MM.1S (cell line): ENCODE measurements around the gene CD164L2.

Experiments
- DNase-seq: peaks from one replicate; pipeline ENCODE4 v3.0.0-alpha.2; 2015
- H2AFZ ChIP-seq: fragments of 300-600 bp; sonication (generic); 2 replicates; pipeline ENCODE4 v1.6.0; 2016; ENCODE audit warnings: antibody characterized with exemption, low read length
- H3F3A ChIP-seq: fragments of 300-600 bp; sonication (generic); 2 replicates; pipeline ENCODE4 v1.6.1; 2016; ENCODE audit warnings: mild to moderate bottlenecking, antibody characterized with exemption, low read length, moderate library complexity, mixed read lengths; ENCODE audit not compliant: insufficient read depth
- H3K27ac ChIP-seq: fragments of 300-600 bp; sonication (generic); 2 replicates; pipeline ENCODE4 v1.5.1; 2016; ENCODE audit warnings: mild to moderate bottlenecking, low read length
- H3K27me3 ChIP-seq: fragments of 300-600 bp; sonication (generic); replicated peaks from 2 replicates; pipeline ENCODE4 v1.6.0; 2016; ENCODE audit warnings: low read length; ENCODE audit not compliant: insufficient read depth
- H3K36me3 ChIP-seq: fragments of 300-600 bp; sonication (generic); replicated peaks from 2 replicates; pipeline ENCODE4 v1.6.1; 2016; ENCODE audit warnings: mild to moderate bottlenecking, low read length, mixed read lengths; ENCODE audit not compliant: insufficient read depth
- H3K4me1 ChIP-seq: fragments of 300-600 bp; sonication (generic); 2 replicates; pipeline ENCODE4 v1.6.1; 2016; ENCODE audit warnings: low read length, mixed read lengths
- H3K4me2 ChIP-seq: fragments of 300-600 bp; sonication (generic); 2 replicates; pipeline ENCODE4 v1.6.0; 2016; ENCODE audit warnings: low read depth, low read length
- H3K4me3 ChIP-seq: fragments of 300-600 bp; sonication (generic); 2 replicates; pipeline ENCODE4 v1.5.1; 2016; ENCODE audit warnings: low read length, mixed read lengths
- H3K79me2 ChIP-seq: fragments of 300-600 bp; sonication (generic); 2 replicates; pipeline ENCODE4 v1.6.1; 2016; ENCODE audit warnings: mixed run types, low read length, mixed read lengths
- H3K9ac ChIP-seq: fragments of 300-600 bp; sonication (generic); 2 replicates; pipeline ENCODE4 v1.6.1; 2016; ENCODE audit warnings: low read length, mixed read lengths
- H3K9me2 ChIP-seq: fragments of 300-600 bp; sonication (generic); replicated peaks from 2 replicates; pipeline ENCODE4 v1.6.1; 2016; ENCODE audit warnings: mild to moderate bottlenecking, low read length, mixed read lengths; ENCODE audit not compliant: insufficient read depth
- H3K9me3 ChIP-seq: fragments of 300-600 bp; sonication (generic); replicated peaks from 2 replicates; pipeline ENCODE4 v1.6.1; 2016; ENCODE audit warnings: mild to moderate bottlenecking, low read length, mixed read lengths; ENCODE audit not compliant: insufficient read depth
- H4K20me1 ChIP-seq: fragments of 300-600 bp; sonication (generic); 2 replicates; pipeline ENCODE4 v1.6.1; 2016; ENCODE audit warnings: mild to moderate bottlenecking, low read length, moderate library complexity, mixed read lengths; ENCODE audit not compliant: insufficient read depth
- EZH2 ChIP-seq: fragments of 300-600 bp; sonication (generic); optimal IDR thresholded peaks from 2 replicates; pipeline ENCODE3; 2017; ENCODE audit warnings: low read depth, mild to moderate bottlenecking, antibody characterized with exemption, low read length, mixed read lengths
- EZH2phosphoT487 ChIP-seq: fragments of 300-600 bp; sonication (generic); IDR thresholded peaks from 2 replicates; pipeline ENCODE4 v1.6.1; 2018; ENCODE audit warnings: antibody characterized with exemption, low read length
- TF ChIP-seq, protein P1 (sequence below): fragments of 300-600 bp; sonication (generic); IDR thresholded peaks from 2 replicates; pipeline ENCODE4 v1.5.1; 2016; ENCODE audit warnings: antibody characterized with exemption, low read length, mixed read lengths

The CD164L2 gene

DNA sequence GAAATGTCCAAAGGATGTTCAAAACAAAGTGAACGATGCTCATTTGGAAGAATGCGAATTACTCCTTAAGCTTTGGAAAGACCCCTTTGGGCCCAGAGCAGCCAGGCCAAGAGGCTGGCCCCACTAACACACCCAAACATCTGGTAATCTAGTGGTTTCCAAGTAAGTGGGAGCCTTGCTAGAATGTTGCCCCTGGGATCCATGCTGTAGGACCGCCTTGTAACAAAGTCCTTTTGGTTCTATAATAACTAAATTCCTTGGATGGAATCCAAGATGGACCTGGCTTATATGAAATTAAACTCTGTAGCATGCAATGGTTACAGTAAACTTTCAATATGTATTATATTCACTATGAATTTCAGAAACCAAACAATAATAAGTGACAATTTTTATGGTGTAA lies 34.6 kb upstream of the CD164L2 start:
- Histone ChIP-seq H4K20me1 (no peaks in the 10 kb centered on the region), H3K4me1 (peaks cover 21% of the 10 kb centered on the region), H3K36me3 (no peaks in the 10 kb centered on the region), H3K27ac (peak overlapping the region; percentile 77; the same call in 1 of the 2 replicates), H3K27me3 (no peaks in the 10 kb centered on the region), H3K4me3 (no peak overlapping the region), H2AFZ (no peak overlapping the region), H3K9me3 (no peaks in the 10 kb centered on the region), H3K9me2 (no peaks in the 10 kb centered on the region), H3K4me2 (peak overlapping the region; percentile 30; the same call in 1 of the 2 replicates), H3K79me2 (peaks cover 47% of the 10 kb centered on the region), H3K9ac (peak overlapping the region; percentile 32; the same call in 1 of the 2 replicates), H3F3A (0 out of 2 replicates have a peak, but pooled peaks cover 9% of the 10 kb centered on the region)
- TF ChIP-seq EZH2 (no peak), EZH2phosphoT487 (no peak)
- TF ChIP-seq, protein P1, sequence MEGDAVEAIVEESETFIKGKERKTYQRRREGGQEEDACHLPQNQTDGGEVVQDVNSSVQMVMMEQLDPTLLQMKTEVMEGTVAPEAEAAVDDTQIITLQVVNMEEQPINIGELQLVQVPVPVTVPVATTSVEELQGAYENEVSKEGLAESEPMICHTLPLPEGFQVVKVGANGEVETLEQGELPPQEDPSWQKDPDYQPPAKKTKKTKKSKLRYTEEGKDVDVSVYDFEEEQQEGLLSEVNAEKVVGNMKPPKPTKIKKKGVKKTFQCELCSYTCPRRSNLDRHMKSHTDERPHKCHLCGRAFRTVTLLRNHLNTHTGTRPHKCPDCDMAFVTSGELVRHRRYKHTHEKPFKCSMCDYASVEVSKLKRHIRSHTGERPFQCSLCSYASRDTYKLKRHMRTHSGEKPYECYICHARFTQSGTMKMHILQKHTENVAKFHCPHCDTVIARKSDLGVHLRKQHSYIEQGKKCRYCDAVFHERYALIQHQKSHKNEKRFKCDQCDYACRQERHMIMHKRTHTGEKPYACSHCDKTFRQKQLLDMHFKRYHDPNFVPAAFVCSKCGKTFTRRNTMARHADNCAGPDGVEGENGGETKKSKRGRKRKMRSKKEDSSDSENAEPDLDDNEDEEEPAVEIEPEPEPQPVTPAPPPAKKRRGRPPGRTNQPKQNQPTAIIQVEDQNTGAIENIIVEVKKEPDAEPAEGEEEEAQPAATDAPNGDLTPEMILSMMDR, result no peak
- no peak for DNase-seq

GRCh38 chr1:27416387-27417111 lies 33.4 kb upstream of the CD164L2 start:
- 0 out of 2 replicates have a peak, but pooled peaks cover 9% of the 10 kb centered on the region for H3F3A ChIP-seq
- TF ChIP-seq, protein P1, result peak; percentile 84
- TF ChIP-seq EZH2, result no peak
- H3K9me3 ChIP-seq, result no peaks in the 10 kb centered on the region
- H3K4me3 ChIP-seq, result no peak overlapping the region
- no peak overlapping the region for H3K9ac ChIP-seq
- H3K4me1 ChIP-seq, result peaks cover 21% of the 10 kb centered on the region
- H3K4me2 ChIP-seq, result no peak overlapping the region
- no peaks in the 10 kb centered on the region for H4K20me1 ChIP-seq
- no peak overlapping the region for H3K27ac ChIP-seq
- no peak overlapping the region for H2AFZ ChIP-seq
- peak; percentile 74 for DNase-seq
- peaks cover 40% of the 10 kb centered on the region for H3K79me2 ChIP-seq
- no peaks in the 10 kb centered on the region for H3K27me3 ChIP-seq
- H3K9me2 ChIP-seq, result no peaks in the 10 kb centered on the region
- no peaks in the 10 kb centered on the region; the same call in 1 of the 2 replicates for H3K36me3 ChIP-seq

DNA sequence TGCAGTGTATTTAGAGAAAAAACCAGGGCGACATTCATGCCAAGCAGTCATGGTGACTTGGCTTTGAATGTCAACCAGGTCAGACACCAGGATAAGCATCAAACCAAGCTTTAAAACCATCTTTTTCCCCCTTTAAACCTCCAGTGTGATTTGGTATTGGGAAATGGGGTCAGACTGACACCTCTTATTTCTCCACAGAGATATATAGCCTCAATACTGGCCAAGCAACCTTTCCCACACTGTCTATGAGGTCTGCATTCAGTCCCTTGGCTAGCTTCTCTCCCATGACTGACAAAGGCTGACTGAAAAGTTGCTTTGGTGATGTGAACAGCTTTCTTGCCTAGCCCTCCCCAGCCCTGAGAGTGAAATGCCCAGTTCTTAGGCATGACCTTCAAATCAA lies 31.0 kb upstream of the CD164L2 start:
- H3K27ac ChIP-seq, result no peak overlapping the region
- H3K4me3 ChIP-seq, result no peak overlapping the region
- peaks cover 16% of the 10 kb centered on the region for H3K4me1 ChIP-seq

DNA sequence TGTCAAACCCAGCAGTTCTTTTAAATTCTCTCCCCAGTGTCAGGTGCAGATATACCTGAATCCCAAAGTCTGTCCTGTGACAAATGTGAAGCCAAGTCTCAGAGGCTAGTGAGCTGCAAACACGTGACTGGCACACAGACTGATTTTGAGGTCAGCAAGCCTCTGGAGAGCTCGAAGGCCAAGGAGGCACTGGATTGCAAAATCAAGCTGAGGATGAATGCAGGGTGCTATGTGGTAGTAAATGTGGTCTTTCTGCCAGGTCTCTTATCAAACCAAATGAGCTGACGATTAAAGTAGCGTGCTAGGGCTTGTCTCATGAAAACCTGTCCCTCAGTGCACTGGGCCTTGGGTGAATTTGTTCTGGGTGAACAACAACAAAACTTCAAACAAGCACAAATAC lies 29.9 kb upstream of the CD164L2 start:
- Histone ChIP-seq H3K36me3 (no peaks in the 10 kb centered on the region; the same call in 1 of the 2 replicates), H3K9ac (no peak overlapping the region), H3K4me3 (no peak overlapping the region), H2AFZ (no peak overlapping the region), H4K20me1 (no peaks in the 10 kb centered on the region), H3K79me2 (peaks cover 16% of the 10 kb centered on the region), H3K4me2 (no peak overlapping the region), H3K27me3 (no peaks in the 10 kb centered on the region), H3K9me2 (no peaks in the 10 kb centered on the region), H3K9me3 (no peaks in the 10 kb centered on the region), H3K4me1 (peaks cover 7% of the 10 kb centered on the region), H3K27ac (no peak overlapping the region), H3F3A (no peaks in the 10 kb centered on the region)
- TF ChIP-seq EZH2phosphoT487, result no peak
- TF ChIP-seq, protein P1, result no peak
- TF ChIP-seq EZH2, result no peak
- no peak for DNase-seq

More for the DNA sequence above, 31.0 kb upstream of the CD164L2 start:
- Histone ChIP-seq H2AFZ (no peak overlapping the region), H3K27me3 (no peaks in the 10 kb centered on the region), H3K79me2 (peaks cover 20% of the 10 kb centered on the region), H3K9ac (no peak overlapping the region), H3F3A (0 out of 2 replicates have a peak, but pooled peaks cover 6% of the 10 kb centered on the region), H3K36me3 (no peaks in the 10 kb centered on the region; the same call in 1 of the 2 replicates), H3K9me3 (no peaks in the 10 kb centered on the region), H3K9me2 (no peaks in the 10 kb centered on the region), H4K20me1 (no peaks in the 10 kb centered on the region), H3K4me2 (no peak overlapping the region)
- TF ChIP-seq EZH2, result no peak
- DNase-seq, result no peak
